Stimulated activated CD8-positive, alpha-beta memory T cell treated with anti-CD3 and anti-CD28 coated beads, Interleukin-7, amount 100 ng/mL, for 24 hours (primary cell): ENCODE measurements around the gene STPG4.
"Not testable (repeated sequence)": the region's sequence is repeated elsewhere in the genome, so short reads cannot be mapped to it uniquely, and the experiment has no call there.

Source experiments
- DNase-seq: peaks from one replicate; pipeline ENCODE4 v3.0.0-alpha.2; 2020; ENCODE audit warnings: low read depth

STPG4 gene, protein sequence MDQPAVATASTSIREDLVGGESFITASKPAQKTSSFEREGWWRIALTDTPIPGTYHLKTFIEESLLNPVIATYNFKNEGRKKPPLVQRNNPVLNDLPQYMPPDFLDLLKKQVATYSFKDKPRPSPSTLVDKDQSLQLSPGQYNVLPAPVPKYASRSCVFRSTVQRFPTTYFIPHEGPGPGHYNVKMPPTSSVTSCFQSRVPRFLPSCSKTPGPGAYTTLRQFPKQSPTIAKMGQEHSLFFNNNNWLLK

GRCh38 chr2:47155091-47155876, at the start of gene STPG4:
Gene STPG4 (minus strand): TSS chr2:47155308. CDS start chr2:47155251, 57 bp downstream.
- no peak for DNase-seq

- DNase-seq = no peak
These were observed 49.6 kb upstream of the STPG4 start for GRCh38 chr2:47204691-47205090.

DNA sequence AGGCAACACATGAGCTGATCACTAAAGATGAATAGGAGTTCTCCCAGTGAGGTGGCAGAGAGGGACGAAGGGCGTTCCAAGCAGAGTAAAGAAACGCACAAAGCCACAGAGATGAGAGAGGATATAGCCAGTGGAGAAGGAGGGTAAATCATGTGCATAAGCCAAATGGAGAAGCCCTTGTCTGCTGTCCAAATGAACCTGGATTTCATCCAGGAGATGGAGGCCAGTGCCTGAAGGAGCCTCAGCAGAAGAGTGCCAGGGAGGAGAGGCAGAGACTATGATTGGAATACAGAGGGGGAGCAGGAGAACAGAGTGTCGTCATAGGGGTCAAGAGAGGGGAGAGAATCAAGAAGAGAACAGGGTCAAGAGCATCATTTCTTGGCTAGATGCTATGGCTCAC, 48.9 kb upstream of the STPG4 start:
- DNase-seq = no peak

DNA sequence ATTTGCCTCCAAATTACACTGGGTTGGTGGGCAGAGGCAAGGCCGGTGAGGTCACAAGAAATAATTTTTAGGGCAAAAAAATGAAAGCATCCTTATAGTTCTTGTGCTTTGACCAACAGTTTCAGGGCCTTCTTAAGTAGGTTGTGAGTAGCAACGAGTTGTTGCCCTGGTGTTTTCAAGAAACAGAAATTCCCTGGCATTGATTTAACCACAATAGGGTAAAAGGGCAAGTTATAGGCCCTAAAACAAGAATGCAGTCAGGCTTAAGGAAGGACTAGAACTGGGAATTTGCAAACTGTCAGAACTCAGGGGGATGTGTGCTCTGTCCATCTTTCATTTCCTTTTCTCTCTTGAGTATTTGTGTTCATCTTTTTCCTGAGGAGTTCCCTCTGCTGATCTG, 46.1 kb upstream of the STPG4 start:
- DNase-seq = no peak

DNA sequence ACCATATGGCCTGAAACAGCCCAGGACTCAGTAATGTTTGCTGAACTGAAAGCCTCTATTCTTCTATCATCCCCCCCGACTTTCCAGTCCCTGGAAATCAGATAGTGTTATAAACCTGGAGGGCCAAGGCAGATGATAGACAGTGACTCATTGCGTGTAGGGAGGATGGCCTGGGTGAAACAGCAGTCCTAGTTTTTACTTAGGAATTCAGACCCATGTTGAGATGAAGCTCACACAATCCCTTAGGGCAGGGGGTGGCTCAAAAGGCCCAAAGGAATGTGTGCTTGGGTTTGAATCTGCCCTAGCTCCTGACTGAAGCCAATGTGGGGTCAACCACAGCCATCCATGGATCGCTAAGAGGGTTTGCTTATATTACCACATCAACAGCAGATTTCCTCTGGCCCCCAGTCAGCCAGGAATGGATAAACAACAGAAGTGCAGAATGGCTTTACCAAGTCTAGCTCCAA, 43.9 kb upstream of the STPG4 start:
- DNase-seq = no peak

DNA sequence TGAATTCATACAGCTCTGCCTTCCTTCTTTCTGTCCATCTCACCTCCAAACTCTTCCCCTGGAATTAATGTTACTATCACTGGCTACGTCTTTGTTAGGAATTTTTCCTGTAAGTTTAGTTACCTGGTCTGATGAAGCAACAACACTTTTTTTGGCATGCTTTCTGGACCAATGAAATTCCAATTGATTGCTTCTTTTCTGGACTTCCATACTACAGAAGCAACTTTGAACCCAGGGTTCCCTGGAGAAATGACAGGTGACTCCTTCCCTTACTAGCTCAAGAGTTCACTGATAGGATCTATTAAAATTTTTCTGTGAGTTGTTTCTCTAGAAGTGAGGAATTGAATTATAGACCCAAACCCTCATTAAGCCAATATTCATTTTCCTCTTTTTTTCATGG, 41.4 kb upstream of the STPG4 start:
- DNase-seq = no peak

GRCh38 chr2:47196046-47196445, 40.9 kb upstream of the STPG4 start:
- DNase-seq = no peak

GRCh38 chr2:47195148-47195547, 40.0 kb upstream of the STPG4 start:
- no peak for DNase-seq

DNA sequence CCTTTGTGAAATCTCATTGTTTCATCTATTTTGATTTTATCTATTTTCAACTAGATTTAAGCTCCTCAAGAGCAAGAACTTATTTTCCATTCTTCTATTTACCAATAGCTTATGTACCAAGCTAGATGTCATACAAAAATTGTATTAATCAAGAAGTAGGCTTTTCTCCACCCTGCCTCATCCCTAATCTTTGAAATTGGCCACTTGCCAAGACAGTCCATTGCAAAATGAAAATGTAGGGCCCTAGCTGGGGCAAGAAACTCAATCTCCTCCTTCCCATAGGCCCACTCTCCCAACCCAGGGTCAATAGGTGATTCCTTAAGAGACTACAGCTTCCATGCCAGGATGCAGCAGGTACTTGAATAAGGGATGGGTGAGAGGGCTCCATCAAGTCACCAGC, 39.3 kb upstream of the STPG4 start:
- DNase-seq = no peak

DNA sequence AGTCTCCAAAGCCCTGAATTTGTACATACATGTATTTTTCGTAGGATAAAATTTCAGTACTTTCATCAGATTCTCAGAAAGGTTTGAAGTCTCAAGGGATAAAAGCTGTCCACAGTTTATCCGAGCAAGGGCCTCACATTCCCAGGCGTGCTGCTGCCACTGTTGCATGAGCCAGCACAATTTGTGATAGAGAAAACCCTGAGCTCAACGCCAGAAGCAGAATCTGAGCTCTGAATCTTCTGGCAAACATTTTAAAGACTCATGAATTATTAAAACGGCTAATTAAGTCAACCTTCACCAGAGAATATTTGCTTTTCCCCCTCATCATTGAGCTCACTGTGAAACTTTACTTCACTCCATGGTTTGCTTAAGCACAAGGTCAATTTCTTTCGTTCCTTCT, 38.5 kb upstream of the STPG4 start:
- no peak for DNase-seq

- DNase-seq = no peak
These were observed 35.2 kb upstream of the STPG4 start for GRCh38 chr2:47190188-47190881.

DNA sequence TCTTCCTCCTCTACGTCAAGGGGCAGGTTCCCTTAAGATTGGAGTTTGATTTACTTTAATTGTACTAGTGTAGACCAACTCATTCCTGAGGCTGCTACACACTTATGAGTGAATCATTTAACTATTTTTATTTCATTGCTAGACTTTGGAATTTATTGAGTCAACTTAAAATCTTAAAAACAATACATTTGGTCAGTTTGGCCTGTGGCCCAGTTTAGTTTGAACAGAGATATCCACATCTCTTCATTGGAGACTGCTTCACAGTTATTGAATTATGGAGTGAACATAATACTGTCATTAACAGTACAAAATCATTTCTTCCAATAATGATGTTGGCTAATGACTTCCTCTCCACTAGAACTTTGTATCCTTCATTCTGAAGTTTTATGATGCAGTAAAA, 34.5 kb upstream of the STPG4 start:
- DNase-seq = no peak

- DNase-seq = no peak
These were observed 32.0 kb upstream of the STPG4 start for GRCh38 chr2:47187069-47187468.

DNA sequence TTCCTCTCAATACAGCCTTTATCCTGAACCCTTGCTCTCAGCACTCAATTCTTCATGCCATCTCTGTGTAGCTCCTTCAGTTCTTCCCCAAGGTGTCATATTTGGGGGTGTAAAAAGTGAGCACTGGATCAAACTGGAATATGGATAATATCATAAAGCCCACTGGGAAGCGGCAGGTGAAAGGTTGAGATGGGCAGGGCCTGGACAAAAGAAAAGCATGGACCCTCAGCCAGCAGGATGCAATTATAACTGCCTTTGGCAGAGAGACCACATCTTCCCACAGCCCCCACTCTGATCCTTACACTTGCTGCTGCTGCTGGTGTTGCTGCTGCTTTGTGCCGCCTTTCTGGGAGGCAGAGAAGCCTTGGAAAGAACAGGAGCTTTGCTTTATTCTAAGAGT, 31.2 kb upstream of the STPG4 start:
- no peak for DNase-seq

GRCh38 chr2:47185098-47185497, 30.0 kb upstream of the STPG4 start:
- not testable (repeated sequence) for DNase-seq

GRCh38 chr2:47181176-47181575, 26.1 kb upstream of the STPG4 start:
- no peak for DNase-seq

DNA sequence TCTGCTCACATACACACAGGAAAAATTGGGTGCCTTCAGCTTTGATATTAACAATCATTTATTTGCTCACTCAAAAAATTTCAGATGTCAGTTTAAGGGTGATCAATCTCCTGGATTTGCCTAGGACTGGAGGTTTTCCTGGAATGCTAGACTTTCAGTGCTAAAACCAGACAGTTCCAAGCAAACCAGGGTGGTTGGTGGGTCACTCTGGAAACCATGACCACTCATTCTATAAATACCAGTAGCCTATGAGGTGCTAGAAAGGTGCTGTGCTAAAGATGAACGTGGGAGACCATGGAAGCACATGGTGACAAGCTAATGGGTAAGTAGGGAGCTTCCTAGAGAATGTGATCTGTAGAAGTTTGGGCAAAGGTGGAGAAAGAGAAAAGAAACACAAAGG, 25.4 kb upstream of the STPG4 start:
- DNase-seq = no peak

DNA sequence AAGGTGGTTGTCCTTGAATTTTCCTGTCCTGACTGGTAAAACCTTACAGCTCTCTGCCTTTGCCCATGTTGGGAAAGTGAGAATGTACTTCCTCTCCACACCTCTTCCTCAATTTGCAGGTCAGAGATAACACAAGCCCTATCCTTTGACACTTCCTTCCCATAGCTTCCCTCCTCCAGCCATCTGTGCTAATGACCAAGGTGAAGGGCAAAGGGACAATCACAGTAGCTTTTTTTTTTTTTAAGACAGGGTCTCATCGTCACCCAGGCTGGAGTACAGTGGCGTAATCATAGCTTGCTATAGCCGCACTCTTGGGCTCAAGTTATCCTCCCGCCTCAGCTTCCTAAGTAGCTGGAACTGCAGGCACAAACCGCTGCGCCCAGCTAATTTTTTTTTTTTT, 24.3 kb upstream of the STPG4 start:
- no peak for DNase-seq

- DNase-seq = no peak
These were observed 23.2 kb upstream of the STPG4 start for GRCh38 chr2:47178341-47178740.

DNA sequence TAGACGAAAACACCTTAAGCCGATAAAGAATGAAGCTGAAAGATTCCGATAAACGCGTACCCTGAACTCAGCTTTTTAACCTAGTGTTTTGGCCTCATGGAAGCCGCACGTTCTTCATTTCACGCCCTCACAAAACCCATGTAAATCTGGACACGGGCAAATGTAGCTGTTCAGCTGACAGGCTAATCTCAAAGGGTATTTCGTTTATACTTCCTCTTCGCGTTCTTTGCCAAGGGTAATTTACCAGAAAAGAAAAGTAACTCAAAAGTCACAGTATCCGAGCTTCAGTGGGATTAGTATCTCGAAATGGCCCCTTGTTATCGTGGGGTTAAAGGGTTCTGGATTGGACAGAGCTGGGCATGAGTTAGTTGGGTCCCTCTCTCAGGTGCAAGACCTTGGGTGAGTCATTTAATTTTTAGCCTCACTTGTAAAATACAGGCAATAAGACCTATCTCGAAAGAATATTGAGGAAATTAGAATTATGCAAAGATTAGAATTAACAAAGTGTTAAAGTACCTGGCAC, 22.0 kb upstream of the STPG4 start:
- no peak for DNase-seq

GRCh38 chr2:47174733-47175361, 19.7 kb upstream of the STPG4 start:
- no peak for DNase-seq

DNA sequence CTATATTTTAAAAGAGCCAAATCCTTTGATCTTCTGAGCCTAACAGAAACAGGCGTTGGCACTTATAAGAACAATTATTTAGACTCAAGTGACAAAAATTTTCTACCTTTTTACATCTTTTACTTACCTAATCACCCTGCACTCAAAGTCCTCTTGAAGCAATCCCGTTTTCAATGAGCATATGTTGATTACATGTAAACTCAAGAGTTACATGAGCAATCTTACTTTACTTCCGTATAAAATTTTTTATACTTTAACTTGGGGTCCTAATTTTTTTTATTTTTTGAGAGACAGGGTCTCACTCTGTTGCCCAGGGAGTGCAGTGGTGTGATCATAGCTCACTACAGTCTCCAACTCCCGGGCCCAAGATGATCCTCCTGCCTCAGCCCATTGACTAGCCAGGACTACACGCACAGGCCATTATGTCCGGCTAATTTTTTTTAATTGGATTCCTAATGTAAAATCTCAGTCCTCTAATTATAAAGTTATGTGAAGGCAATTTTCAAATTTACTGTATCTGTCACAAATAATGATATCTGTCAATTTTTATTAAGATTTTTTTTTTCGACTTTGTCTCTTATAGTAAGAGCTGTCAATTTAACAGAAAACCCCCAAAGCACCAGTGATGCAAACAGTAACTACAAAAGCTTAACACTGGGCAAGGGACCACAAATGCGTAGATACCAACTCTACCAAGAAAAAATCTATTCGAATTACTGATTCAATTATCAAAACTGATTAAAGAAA, 19.1 kb upstream of the STPG4 start:
- DNase-seq = no peak
